Measurements from ENCODE around the gene MYO1E. TPM values are rescaled to one million over a fixed set of nuclear protein-coding genes. Genes with fewer than 3 reads are reported as not detected.
"Not testable (repeated sequence)": the region's sequence is repeated elsewhere in the genome, so short reads cannot be mapped to it uniquely, and the experiment has no call there.

MYO1E gene
- polyA plus RNA-seq, 1 donor from 2014 or later = 0.38 TPM

DNA sequence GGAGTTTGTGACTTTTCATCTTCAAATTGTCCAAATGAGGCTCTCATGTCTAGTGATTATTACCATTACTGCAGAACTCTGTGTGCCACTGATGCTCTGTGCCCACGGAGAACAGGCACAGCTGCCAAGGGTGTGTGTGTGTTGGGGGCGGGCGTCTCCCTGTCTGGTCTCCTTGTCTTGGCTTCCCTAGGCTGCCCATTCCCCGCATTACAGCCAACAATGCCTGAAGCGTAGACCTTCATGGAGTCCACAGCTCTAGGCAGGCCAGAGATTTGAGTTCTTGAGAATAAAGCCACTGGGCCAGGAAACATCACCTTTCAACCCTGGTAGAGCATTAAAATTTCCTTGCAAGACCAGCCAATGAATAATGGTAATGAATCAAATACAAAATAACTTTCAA, 225.0 kb downstream of the MYO1E start:
- TF ChIP-seq RAD21 (conservative IDR thresholded peaks at IDR 0.05) = no peak
- no peak overlapping the region for H3K4me3 ChIP-seq (ENCODE audit: low read length)
- H3K27me3 ChIP-seq (ENCODE audit: insufficient read depth, low read depth, low read length) = no peaks in the 10 kb centered on the region

GRCh38 chr15:59144594-59144993, 228.1 kb downstream of the MYO1E start:
- not testable (repeated sequence) for H3K27me3 ChIP-seq (ENCODE audit: insufficient read depth, low read depth, low read length); H4K20me1 ChIP-seq (ENCODE audit: insufficient read depth); H3K4me2 ChIP-seq (ENCODE audit: low read length); H3K9ac ChIP-seq (ENCODE audit: low read length); H3K79me2 ChIP-seq (replicated peaks; ENCODE audit: insufficient read depth, low read length); H3K9me3 ChIP-seq (ENCODE audit: low read length); H3K27ac ChIP-seq (ENCODE audit: low read length); H3K36me3 ChIP-seq (ENCODE audit: insufficient read depth, low read length); H2AFZ ChIP-seq (ENCODE audit: low read depth, low read length); H3K4me3 ChIP-seq (ENCODE audit: low read length); H3K9me2 ChIP-seq (ENCODE audit: insufficient read depth, low read length); H3F3A ChIP-seq (ENCODE audit: insufficient read depth, low read length, poor library complexity, severe bottlenecking)
- TF ChIP-seq, protein P1, sequence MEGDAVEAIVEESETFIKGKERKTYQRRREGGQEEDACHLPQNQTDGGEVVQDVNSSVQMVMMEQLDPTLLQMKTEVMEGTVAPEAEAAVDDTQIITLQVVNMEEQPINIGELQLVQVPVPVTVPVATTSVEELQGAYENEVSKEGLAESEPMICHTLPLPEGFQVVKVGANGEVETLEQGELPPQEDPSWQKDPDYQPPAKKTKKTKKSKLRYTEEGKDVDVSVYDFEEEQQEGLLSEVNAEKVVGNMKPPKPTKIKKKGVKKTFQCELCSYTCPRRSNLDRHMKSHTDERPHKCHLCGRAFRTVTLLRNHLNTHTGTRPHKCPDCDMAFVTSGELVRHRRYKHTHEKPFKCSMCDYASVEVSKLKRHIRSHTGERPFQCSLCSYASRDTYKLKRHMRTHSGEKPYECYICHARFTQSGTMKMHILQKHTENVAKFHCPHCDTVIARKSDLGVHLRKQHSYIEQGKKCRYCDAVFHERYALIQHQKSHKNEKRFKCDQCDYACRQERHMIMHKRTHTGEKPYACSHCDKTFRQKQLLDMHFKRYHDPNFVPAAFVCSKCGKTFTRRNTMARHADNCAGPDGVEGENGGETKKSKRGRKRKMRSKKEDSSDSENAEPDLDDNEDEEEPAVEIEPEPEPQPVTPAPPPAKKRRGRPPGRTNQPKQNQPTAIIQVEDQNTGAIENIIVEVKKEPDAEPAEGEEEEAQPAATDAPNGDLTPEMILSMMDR (IDR thresholded peaks at IDR 0.05; ENCODE audit: poor library complexity, severe bottlenecking) = peak; percentile 42
- TF ChIP-seq SMC3 (conservative IDR thresholded peaks at IDR 0.05; ENCODE audit: poor library complexity) = peak; percentile 57
- TF ChIP-seq RAD21 (conservative IDR thresholded peaks at IDR 0.05) = peak; percentile 50

More for the DNA sequence above, 225.0 kb downstream of the MYO1E start:
- no peaks in the 10 kb centered on the region for H3K9me2 ChIP-seq (ENCODE audit: insufficient read depth, low read length)
- no peaks in the 10 kb centered on the region for H4K20me1 ChIP-seq (ENCODE audit: insufficient read depth)
- no peaks in the 10 kb centered on the region for H3K36me3 ChIP-seq (ENCODE audit: insufficient read depth, low read length)
- no peaks in the 10 kb centered on the region for H3K9me3 ChIP-seq (ENCODE audit: low read length)
- no peak overlapping the region for H2AFZ ChIP-seq (ENCODE audit: low read depth, low read length)
- no peak overlapping the region for H3K27ac ChIP-seq (ENCODE audit: low read length)
- no peak overlapping the region for H3K9ac ChIP-seq (ENCODE audit: low read length)
- H3K79me2 ChIP-seq (replicated peaks; ENCODE audit: insufficient read depth, low read length) = no peaks in the 10 kb centered on the region
- no peaks in the 10 kb centered on the region for H3F3A ChIP-seq (ENCODE audit: insufficient read depth, low read length, poor library complexity, severe bottlenecking)
- no peak overlapping the region for H3K4me2 ChIP-seq (ENCODE audit: low read length)

DNA sequence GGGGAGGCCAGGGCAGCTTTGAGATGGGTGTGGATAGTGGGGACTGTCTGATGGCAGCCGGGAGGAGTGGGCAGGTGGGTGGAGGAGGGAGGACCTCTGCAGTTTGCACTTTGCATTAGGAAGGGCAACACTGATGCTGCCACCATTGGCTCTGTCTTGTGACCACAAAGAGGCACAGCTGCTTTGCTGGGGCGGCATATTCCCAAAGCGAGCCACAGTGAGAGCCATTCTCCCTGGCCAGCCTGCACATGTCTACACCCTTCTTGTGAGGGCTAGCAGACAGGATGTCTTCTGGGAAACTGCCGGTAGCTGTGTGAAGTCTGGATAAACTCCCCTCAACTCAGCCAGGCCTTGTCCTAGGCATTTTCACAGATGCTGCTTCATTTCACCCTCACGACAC, 229.4 kb downstream of the MYO1E start:
- Histone ChIP-seq H3K36me3 (ENCODE audit: insufficient read depth, low read length) (no peaks in the 10 kb centered on the region), H3K9me3 (ENCODE audit: low read length) (no peaks in the 10 kb centered on the region), H3K9ac (ENCODE audit: low read length) (no peak overlapping the region), H4K20me1 (ENCODE audit: insufficient read depth) (no peaks in the 10 kb centered on the region), H2AFZ (ENCODE audit: low read depth, low read length) (no peak overlapping the region), H3K9me2 (ENCODE audit: insufficient read depth, low read length) (no peaks in the 10 kb centered on the region), H3K4me3 (ENCODE audit: low read length) (no peak overlapping the region), H3K4me2 (ENCODE audit: low read length) (no peak overlapping the region), H3K27ac (ENCODE audit: low read length) (no peak overlapping the region), H3F3A (ENCODE audit: insufficient read depth, low read length, poor library complexity, severe bottlenecking) (no peaks in the 10 kb centered on the region), H3K27me3 (ENCODE audit: insufficient read depth, low read depth, low read length) (no peaks in the 10 kb centered on the region), H3K79me2 (replicated peaks; ENCODE audit: insufficient read depth, low read length) (no peaks in the 10 kb centered on the region)
- TF ChIP-seq EP300 (conservative IDR thresholded peaks at IDR 0.05; ENCODE audit: poor library complexity, severe bottlenecking) (no peak), SMC3 (conservative IDR thresholded peaks at IDR 0.05; ENCODE audit: poor library complexity) (no peak), MXI1 (conservative IDR thresholded peaks at IDR 0.05; ENCODE audit: poor library complexity, severe bottlenecking) (no peak), TAF1 (IDR thresholded peaks at IDR 0.05; ENCODE audit: low read depth) (no peak), POLR2AphosphoS5 (IDR thresholded peaks at IDR 0.05) (no peak), EZH2 (IDR thresholded peaks at IDR 0.05; ENCODE audit: borderline replicate concordance, insufficient read depth, low read length, poor library complexity, severe bottlenecking) (no peak)
